Keratinocyte (primary cell): Measurements from ENCODE around the gene RENBP.

Source experiments
- CTCF ChIP-seq, 3 experiments: IDR thresholded peaks in 1 of 3; conservative IDR thresholded peaks in 1 of 3; optimal IDR thresholded peaks in 1 of 3; 2 replicates in 2 of 3; 3 replicates in 1 of 3; pipeline versions ENCODE3 to v1.5.1; 2011; ENCODE audit warnings: low read length in 3 of 3, mild to moderate bottlenecking in 3 of 3, moderate library complexity in 2 of 3, control low read depth in 1 of 3, inconsistent platforms in 1 of 3; ENCODE audit not compliant: insufficient read depth in 2 of 3; ENCODE audit errors: extremely low read depth in 1 of 3
- EZH2 ChIP-seq: IDR thresholded peaks from one replicate; pipeline ENCODE4 v1.6.1; 2012; ENCODE audit warnings: inconsistent platforms, mild to moderate bottlenecking, low read length, moderate library complexity

GRCh38 chrX:153954558-153955227, 10.2 kb upstream of the RENBP start:
- TF ChIP-seq CTCF (optimal IDR thresholded peaks at IDR 0.05 in 1 of 3, IDR thresholded peaks at IDR 0.05 in 1 of 3, conservative IDR thresholded peaks at IDR 0.05 in 1 of 3; ENCODE audit: extremely low read depth in 1 of 3, insufficient read depth in 2 of 3, low read length in 3 of 3) (no peak), EZH2 (no peak)
